ENCODE data around the gene MAPK12.
"Not testable (repeated sequence)": the region's sequence is repeated elsewhere in the genome, so short reads cannot be mapped to it uniquely, and the experiment has no call there.

MAPK12 gene

DNA sequence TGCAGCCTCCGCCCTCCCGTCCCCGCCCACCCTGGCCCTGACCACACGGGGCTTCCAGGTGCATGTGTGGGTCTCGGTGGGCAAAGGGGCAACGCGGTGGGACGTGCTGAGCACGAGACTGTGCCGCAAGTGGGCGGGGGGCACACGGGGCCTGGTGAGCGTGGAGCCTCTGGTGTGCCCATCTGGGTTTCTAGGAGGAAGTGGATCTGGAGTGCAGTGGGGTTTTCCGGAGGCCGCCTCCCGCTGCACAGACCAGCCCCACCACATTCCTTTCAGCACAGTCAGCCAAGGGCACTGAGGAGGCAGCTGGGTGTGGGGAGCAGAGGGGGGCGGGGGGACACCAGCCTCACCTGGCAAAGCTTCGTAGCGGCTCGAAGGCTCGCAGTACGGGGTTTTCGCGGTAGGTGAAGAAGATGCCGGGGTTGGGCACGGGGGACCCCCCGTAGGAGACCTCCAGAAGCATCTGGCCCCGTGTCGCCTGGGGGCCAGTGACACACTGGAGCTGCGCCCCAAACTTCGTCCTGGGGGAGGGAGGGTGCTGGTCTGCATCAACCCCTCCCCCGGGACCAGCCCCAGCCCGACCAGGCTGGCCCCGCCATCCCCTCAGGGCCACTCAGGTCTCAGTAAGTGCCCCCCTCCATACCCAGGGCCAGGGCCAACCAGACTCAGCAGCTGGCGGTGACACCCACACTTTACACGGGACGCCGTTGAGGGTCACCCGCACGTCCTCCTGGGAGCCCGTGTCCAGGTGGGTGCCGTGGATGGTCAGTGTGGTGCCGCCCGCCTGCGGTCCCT is 21.1 kb upstream of the MAPK12 start:
- DNase-seq (ENCODE audit: low read depth in 2 of 2): no peak

GRCh38 chr22:50281957-50282356 is 20.5 kb upstream of the MAPK12 start:
- no peak for DNase-seq (ENCODE audit: low read depth in 2 of 2)

GRCh38 chr22:50281384-50281760 is 19.9 kb upstream of the MAPK12 start:
- no peak for DNase-seq (ENCODE audit: low read depth in 2 of 2)

DNA sequence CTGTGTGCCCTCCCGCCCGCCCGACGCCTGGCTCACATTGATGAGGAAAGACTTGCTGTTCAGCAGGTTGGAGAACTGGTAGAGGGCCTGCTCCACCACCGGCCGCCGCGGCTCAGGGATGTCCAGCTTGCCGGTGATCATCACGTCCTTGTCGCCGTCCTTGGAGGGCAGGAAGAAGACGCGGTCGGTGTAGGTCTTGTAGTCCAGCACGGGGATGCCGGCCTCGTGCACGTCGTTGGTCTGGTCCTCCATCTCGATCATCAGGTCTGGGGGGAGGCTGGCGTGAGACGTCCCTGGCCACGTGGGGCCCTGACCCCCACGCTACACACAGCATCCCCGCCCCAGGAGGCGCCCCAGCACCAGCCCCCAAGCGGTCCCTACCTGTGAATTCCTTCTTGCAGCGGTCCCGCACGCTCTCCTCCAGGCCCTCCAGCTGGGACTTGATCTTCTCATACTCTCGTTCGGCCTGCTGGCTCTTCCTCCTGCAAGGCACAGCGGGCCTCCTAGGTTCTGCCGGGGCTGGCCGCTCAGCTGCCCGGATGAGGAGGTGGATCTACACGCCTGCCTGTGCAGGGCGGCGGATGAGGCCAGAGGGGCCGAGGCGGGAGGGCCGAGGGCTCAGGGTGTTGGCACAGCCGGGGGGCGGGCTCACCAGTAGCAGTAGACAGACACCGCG is 19.4 kb upstream of the MAPK12 start:
- DNase-seq (ENCODE audit: low read depth in 2 of 2): no peak

- no peak for DNase-seq (ENCODE audit: low read depth in 2 of 2)
Measured at GRCh38 chr22:50280022-50280707, 18.7 kb upstream of the MAPK12 start.

DNA sequence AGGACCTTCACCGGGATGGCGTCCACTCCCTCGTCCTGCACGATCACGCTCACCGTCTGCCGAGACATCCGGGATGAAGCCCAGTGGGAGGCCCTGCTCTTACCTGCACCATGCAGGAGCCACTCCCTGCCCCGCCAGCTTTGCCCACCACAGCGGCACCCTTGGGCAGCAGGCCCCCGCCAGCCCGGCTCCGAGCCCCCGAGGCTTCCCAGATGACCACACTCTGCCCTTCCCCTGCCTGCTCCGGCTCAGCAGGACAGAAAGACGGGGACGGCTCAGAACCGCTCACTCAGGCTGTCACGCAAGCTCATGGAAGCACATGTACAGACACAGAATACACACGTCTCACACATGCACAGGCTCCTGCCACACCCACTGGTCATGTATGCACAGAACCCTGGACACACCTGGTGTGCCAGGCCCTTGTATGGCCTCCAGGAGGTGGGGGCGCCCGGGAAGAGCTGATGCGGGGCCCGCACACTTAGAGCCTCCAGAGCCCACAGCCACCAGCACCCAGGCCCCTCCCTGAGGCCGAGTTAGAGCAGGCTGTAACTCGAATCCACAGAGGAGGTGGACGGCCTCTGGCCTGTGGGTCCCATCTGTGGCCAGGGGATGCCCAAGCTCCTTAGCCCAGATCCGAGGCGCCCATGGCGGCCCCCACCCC is 17.6 kb upstream of the MAPK12 start:
- DNase-seq (ENCODE audit: low read depth in 2 of 2): no peak

GRCh38 chr22:50278461-50278860 is 17.0 kb upstream of the MAPK12 start:
- DNase-seq (ENCODE audit: low read depth in 2 of 2): no peak

- no peak for DNase-seq (ENCODE audit: low read depth in 2 of 2)
Measured at GRCh38 chr22:50277761-50278160, 16.3 kb upstream of the MAPK12 start.

- no peak for DNase-seq (ENCODE audit: low read depth in 2 of 2)
Measured at GRCh38 chr22:50276143-50276542, 14.7 kb upstream of the MAPK12 start.

DNA sequence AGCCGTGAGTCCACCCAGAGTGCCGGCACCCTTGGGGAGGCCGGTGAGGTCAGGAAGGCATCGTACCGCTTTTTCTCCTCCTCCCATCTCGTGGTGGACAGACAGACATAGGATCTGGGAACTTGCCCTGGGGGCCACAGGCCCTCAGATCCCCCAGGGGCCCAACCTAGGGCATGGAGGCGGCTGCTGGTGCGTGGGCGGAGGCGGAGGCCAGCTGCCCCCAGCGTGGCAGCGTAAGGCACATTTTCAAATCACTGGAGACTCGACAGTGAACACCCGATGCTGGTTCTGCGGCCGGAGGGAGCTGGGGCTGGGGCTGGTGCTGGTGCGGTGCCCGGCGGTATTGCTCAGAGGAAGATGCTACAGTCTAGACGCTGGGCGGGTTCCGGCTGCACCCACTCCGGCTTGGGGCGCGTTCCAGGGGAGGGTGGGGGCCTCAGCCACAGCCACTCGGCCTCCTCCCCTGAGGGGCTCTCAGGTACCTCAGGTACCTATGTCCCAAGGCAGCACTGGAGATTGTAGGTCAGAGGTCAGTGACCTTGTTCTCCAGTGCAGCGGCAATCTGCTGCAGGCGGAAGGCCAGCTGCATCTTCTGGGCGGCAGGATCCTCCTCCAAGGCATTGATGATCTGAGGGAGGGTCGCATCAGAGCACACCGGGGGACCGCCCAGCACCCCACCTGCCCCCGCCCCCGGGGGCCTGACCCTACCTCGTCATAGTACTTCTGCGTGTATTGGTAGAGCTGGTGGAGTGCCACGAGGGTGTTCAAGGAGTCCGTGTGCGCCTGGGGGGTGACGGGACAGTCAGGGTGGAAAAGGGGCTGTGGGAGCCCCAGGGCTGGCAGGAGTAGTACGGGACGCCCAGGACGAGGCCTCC is 13.9 kb upstream of the MAPK12 start:
- DNase-seq (ENCODE audit: low read depth in 2 of 2): no peak

DNA sequence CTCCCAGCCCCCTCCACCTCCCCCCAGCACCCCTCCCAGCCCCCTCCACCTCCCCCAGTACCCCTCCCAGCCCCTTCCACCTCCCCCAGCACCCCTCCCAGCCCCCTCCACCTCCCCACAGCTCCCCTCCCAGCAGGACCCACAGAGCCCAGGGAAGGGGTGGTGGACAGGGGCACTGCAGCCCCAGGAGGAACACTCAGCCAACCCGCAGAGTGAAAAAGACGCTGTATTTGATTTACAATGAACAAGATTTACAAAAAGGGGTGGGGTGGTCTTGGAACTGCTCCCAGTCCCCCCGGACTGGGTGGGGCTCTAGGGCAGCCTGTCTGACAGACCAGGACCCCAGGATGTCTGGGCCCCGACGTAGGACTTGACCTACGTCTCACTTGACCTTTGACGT is 13.3 kb upstream of the MAPK12 start:
- no peak for DNase-seq (ENCODE audit: low read depth in 2 of 2)

DNA sequence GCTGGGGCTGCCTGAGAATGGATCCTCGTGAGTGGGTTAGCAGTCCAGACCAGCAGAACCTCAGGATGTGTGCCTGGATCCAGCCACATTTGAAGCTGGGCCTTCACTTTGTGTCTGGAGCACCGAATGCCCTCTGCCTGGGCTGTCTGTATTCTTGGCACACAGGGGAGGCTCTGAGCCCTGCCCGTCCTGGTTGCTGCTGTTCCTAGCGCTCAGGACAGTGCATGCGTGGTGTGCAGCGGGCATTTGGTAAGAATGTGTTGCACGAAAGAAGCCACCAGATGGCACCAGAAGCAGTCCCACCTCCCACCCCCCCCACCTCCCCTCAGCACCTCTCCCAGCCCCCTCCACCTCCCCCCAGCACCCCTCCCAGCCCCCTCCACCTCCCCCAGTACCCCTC is 12.8 kb upstream of the MAPK12 start:
- no peak for DNase-seq (ENCODE audit: low read depth in 2 of 2)

GRCh38 chr22:50273781-50274180 is 12.3 kb upstream of the MAPK12 start:
- DNase-seq (ENCODE audit: low read depth in 2 of 2): not testable (repeated sequence)

- DNase-seq (ENCODE audit: low read depth in 2 of 2): not testable (repeated sequence)
Measured at GRCh38 chr22:50273352-50273751, 11.9 kb upstream of the MAPK12 start.

- no peak for DNase-seq (ENCODE audit: low read depth in 2 of 2)
Measured at GRCh38 chr22:50272044-50272802, 10.7 kb upstream of the MAPK12 start.

- DNase-seq (ENCODE audit: low read depth in 2 of 2): no peak
Measured at GRCh38 chr22:50271519-50271970, 10.1 kb upstream of the MAPK12 start.

DNA sequence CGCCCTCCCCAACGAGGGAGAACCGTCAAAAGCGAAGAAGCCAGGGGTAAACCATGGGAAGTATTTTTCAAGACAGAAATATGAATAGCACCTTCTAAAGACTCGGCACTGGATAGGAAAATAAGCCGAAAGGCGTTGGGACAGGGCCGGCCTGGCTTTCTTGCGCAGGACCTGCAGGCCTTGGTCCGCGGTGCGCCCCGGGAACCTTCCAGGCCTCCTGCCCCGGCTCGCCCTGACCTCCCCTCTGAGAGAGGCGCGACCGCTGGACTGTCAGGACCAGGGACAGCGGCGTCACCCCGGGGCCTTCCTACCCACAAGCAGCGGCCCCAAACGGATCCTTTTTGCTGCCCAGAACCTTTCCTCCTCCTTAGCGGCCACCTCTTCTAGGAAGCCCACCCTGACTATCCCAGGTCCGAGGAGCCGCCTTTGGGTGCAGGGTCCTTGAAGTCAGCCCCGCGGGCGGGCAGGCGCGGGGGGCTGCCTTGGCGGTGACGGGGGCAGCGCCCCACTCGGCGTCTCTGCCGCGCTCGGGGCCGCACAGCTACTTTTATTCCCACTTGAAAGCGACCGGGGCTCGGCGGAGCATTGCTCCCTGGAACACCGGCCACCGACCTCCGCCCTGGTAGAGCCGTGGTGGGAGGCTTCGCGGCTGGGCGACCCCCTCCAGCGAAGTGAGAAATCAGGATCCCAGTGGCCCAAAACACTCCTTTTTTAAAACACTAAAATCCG is 9.3 kb upstream of the MAPK12 start:
- DNase-seq (ENCODE audit: low read depth in 2 of 2): peak in 1 of 2 donors; percentile 41

DNA sequence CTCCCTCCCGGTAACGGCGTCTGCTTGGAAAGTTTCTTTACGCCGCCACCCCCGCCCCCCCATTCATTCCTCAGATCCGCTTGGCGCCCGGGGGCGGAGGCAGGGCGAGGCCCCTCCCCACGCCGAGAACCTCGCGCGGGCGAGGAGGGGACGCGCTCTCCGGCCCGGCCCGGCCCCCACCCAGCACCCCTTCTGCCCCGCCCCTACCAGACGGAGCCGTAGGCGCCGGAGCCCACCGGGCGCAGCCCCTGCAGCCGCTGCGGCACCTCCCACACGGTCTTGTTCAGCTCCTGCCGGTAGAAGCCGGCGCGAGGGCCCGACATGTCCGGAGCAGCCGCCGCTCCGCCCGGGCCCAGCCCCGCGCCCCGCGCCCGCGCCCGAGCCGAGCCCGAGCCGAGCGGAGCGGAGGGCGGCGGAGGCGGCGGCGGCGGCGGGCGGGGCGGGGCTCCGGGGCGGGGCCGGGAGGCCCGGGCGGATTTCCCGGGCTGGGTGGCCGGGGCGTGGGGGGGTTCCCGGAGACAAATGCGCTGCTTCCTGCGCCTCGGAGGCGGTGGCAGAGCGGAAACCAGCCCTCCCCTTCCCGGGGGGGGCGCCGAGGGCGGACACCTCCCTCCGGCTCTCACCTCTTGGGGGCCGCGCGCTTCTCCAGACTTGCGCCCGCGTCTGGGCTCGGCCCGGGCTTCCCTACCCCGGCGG is 8.6 kb upstream of the MAPK12 start, which contains the start of gene MAPK11:
Gene MAPK11 (minus strand): TSS at position 411 of the 696 bp plus-strand sequence. CDS start 88 bp downstream, at position 323.
- peak; percentile 38 to 40 for DNase-seq (ENCODE audit: low read depth in 2 of 2)

DNA sequence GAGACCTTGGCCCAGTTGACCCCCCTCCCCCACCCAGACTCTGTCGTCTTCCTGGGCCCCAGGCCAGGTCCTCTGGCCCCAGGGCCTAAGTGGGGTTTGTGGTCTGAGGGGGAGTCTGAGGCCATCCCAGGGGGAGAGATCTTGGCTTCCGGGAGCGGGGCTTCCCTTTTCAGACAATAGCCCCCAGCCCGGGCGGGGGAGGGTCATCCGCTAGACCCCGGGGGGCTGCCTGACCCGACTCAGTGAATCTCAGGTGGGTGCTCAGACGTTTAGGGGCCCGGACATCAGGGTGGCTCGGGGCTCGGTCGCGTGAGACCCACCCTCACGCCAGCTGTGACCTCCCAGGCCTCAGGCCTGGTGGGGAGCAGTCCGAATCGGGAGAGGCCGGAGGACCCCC is 8.1 kb upstream of the MAPK12 start:
- DNase-seq (ENCODE audit: low read depth in 2 of 2): no peak
